Measurements from ENCODE around the gene ALOX15B.
"Not testable (repeated sequence)": the region's sequence is repeated elsewhere in the genome, so short reads cannot be mapped to it uniquely, and the experiment has no call there.

The ALOX15B gene

GRCh38 chr17:8076502-8077266, 37.8 kb downstream of the ALOX15B start:
- no peak for DNase-seq (ENCODE audit: low read depth in 1 of 2, low spot score in 1 of 2)
- H3K27me3 ChIP-seq (ENCODE audit: insufficient read depth, poor library complexity, severe bottlenecking), result no peaks in the 10 kb centered on the region
- no peak overlapping the region for H3K27ac ChIP-seq (replicated peaks)
- no peak overlapping the region for H3K4me3 ChIP-seq (replicated peaks; ENCODE audit: insufficient read depth, low read length)
- no peak for TF ChIP-seq CTCF (IDR thresholded peaks at IDR 0.05; ENCODE audit: insufficient read depth, low read length)
- no peak for TF ChIP-seq GABPA (IDR thresholded peaks at IDR 0.05; ENCODE audit: low read depth)
- no peak for TF ChIP-seq REST (IDR thresholded peaks at IDR 0.05; ENCODE audit: insufficient replicate concordance, low read depth)
- TF ChIP-seq SPI1 (IDR thresholded peaks at IDR 0.05; ENCODE audit: borderline replicate concordance, low read depth), result no peak
- TF ChIP-seq POLR2AphosphoS5 (IDR thresholded peaks at IDR 0.05; ENCODE audit: low read depth), result no peak

- H3K27ac ChIP-seq (replicated peaks); H3K4me3 ChIP-seq (replicated peaks; ENCODE audit: insufficient read depth, low read length); DNase-seq (ENCODE audit: low read depth in 1 of 2, low spot score in 1 of 2); H3K27me3 ChIP-seq (ENCODE audit: insufficient read depth, poor library complexity, severe bottlenecking): not testable (repeated sequence)
Observed at GRCh38 chr17:8077939-8078338, 39.1 kb downstream of the ALOX15B start.

DNA sequence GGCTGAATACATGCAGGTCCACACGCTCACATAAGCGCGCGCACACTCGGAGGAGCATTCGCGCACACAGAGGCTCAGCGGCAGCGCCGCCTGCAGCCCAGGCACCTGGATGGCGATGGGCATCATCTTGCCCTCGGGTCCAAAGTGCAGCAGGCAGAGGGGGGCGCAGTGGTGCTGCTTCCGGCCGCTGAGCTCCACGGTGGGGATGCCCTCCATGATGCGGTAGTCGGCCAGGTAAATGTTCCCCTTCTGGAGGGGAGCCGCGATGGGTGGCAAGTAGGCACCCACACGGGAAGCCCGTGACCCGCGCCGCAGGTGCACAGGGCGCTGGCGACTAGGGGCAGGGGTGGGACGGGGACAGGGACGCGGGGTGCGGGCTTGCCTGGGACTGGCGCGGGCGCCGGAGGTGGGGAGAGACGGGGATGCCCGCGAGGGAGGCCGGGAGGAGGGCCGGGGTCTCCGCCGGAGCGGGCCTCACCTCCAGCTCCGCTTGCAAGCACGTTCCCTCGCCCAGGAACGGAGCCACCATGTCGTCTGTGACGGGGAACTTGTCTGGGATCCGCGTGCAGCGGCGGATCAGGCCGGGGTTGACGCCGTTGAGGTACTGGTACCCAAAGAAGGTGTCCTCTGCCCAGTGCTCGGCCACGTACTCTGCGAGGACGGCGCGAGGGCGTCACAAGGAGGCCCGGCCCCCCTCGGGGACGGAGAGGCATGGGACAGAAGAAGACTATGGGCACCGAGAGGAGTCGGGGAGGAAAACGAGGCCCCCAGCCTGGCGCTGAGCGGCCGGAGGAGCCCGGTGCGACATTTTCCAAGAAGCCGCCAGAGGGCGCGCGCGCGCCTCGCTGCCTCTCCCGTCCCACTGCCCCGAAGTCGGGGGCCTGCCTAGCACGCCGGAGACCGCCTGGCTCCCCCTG, 40.7 kb downstream of the ALOX15B start:
- no peaks in the 10 kb centered on the region for H3K27me3 ChIP-seq (ENCODE audit: insufficient read depth, poor library complexity, severe bottlenecking)
- TF ChIP-seq REST (IDR thresholded peaks at IDR 0.05; ENCODE audit: insufficient replicate concordance, low read depth), result no peak
- TF ChIP-seq CTCF (IDR thresholded peaks at IDR 0.05; ENCODE audit: insufficient read depth, low read length), result peak; percentile 11
- DNase-seq (ENCODE audit: low read depth in 1 of 2, low spot score in 1 of 2), result peak in 1 of 2 experiments; percentile 37
- H3K27ac ChIP-seq (replicated peaks), result no peak overlapping the region
- peak overlapping the region; percentile 36 for H3K4me3 ChIP-seq (replicated peaks; ENCODE audit: insufficient read depth, low read length)

- DNase-seq (ENCODE audit: low read depth in 1 of 2, low spot score in 1 of 2), result no peak
- Histone ChIP-seq H3K4me3 (replicated peaks; ENCODE audit: insufficient read depth, low read length) (no peak overlapping the region), H3K27ac (replicated peaks) (no peak overlapping the region), H3K27me3 (ENCODE audit: insufficient read depth, poor library complexity, severe bottlenecking) (no peaks in the 10 kb centered on the region)
- TF ChIP-seq CTCF (IDR thresholded peaks at IDR 0.05; ENCODE audit: insufficient read depth, low read length) (no peak), POLR2AphosphoS5 (IDR thresholded peaks at IDR 0.05; ENCODE audit: low read depth) (no peak), REST (IDR thresholded peaks at IDR 0.05; ENCODE audit: insufficient replicate concordance, low read depth) (no peak), SPI1 (IDR thresholded peaks at IDR 0.05; ENCODE audit: borderline replicate concordance, low read depth) (no peak), GABPA (IDR thresholded peaks at IDR 0.05; ENCODE audit: low read depth) (no peak)
Observed at GRCh38 chr17:8080208-8080798, 41.4 kb downstream of the ALOX15B start.
